Adrenal gland (tissue), 12 donors: ENCODE results near the gene CTRB2. TPM values are rescaled to one million over a fixed set of nuclear protein-coding genes. Genes with fewer than 3 reads are reported as not detected.

Experiments
- DNase-seq, 7 donors: peaks; one replicate each; pipeline ENCODE4 v3.0.0-alpha.2; 2019 to 2020
- H3K27ac ChIP-seq, 5 donors: fragments of 200-600 bp; sonication (generic) in 4 of 5; 1 replicate in 3 of 5; 2 replicates in 2 of 5; pipeline versions ENCODE4 v1.5.1 to v1.8.0; 2016 to 2020; ENCODE audit warnings: mild to moderate bottlenecking in 1 of 5
- H3K27me3 ChIP-seq: fragments of 200-600 bp; 2 replicates; pipeline ENCODE4 v1.8.0; 2021
- H3K36me3 ChIP-seq, 2 donors: fragments of 200-600 bp; replicated peaks in 1 of 2; 1 replicate in 1 of 2; 2 replicates in 1 of 2; pipeline versions ENCODE4 v1.5.1 to v1.8.0; 2018 to 2022
- H3K4me1 ChIP-seq, 2 donors: fragments of 200-600 bp; replicated peaks in 1 of 2; 1 replicate in 1 of 2; 2 replicates in 1 of 2; pipeline versions ENCODE4 v1.5.1 to v1.8.0; 2018 to 2021
- H3K4me3 ChIP-seq, 4 donors: fragments of 200-600 bp; sonication (generic) in 3 of 4; one replicate each; pipeline ENCODE4 v1.5.1; 2016 to 2018
- H3K9me3 ChIP-seq, 3 donors: fragments of 200-600 bp; sonication (generic) in 1 of 3; replicated peaks in 1 of 3; 1 replicate in 2 of 3; 2 replicates in 1 of 3; pipeline versions ENCODE4 v1.5.1 to v1.8.0; 2016 to 2021
- CTCF ChIP-seq, 6 experiments: fragments of 450-650 bp in 4 of 6; fragments of 200-600 bp in 2 of 6; sonication (generic) in 1 of 6; IDR thresholded peaks; 1 replicate in 5 of 6; 2 replicates in 1 of 6; pipeline versions ENCODE4 v1.5.1 to v1.8.0; 2016 to 2021; ENCODE audit warnings: antibody characterized with exemption in 6 of 6, mild to moderate bottlenecking in 2 of 6, moderate library complexity in 1 of 6
- POLR2A ChIP-seq, 2 donors: fragments of 450-650 bp; IDR thresholded peaks; one replicate each; pipeline ENCODE4 v1.6.1; 2017; ENCODE audit warnings: antibody characterized with exemption in 2 of 2, mild to moderate bottlenecking in 2 of 2, moderate library complexity in 1 of 2
- WGBS, 4 donors: extraction: QIAGEN DNeasy Blood & Tissue Kit in 2 of 4; methylation state at CpG; one replicate each; pipeline versions ENCODE4 v1.1.5 to v1.1.7; 2013 to 2017; 5-methylcytosine and 5-hydroxymethylcytosine counted together
- intact Hi-C, 2 donors: fragments of 100-400 bp; cut with DNase I; formaldehyde crosslinking; loops; one replicate each; pipeline versions ENCODE4 v1.14.1 to v1.15.0; 2022 to 2023
- polyA plus RNA-seq, 3 donors: library from polyadenylated mRNA; stranded (reverse); fragments of 200-250 nt in 2 of 3; fragments of 350-450 nt in 1 of 3; fragmentation: Illumina TruSeq in 1 of 3; extraction: RNeasy Lipid Tissue Mini Kit (QIAGEN cat#74804) in 1 of 3; gene quantifications; one replicate each; pipeline ENCODE4 v1.2.3, GENCODE V29; 2013 to 2014
- total RNA-seq, 9 donors: library from RNA; depleted of rRNA in 4 of 9; stranded (reverse); fragments of >200 nt in 4 of 9; fragments of 120-200 nt in 1 of 9; fragmentation: NEBNext Ultra II Directional in 1 of 9; extraction: Animal tissue kit (Norgen Biotek cat#: 25700) in 1 of 9; gene quantifications; one replicate each; pipeline versions ENCODE4 v1.1.0 to v1.2.4, GENCODE V29; 2013 to 2023
- donor health status: healthy with polysubstance abuse.
- donor health status: Bipolar disorder and iron deficiency.
- donor health status: DM: yes; HTN: yes; CAD: no.
- donor health status: DM: no; HTN: no; CAD: no.
- donor health status: DM: no; HTN: no; CAD: no.
- donor health status: DM: yes; HTN: yes; CAD: no.

Gene CTRB2
- total and polyA plus RNA-seq, 12 donors, result 0.88 to 15.1 (median 3.3) TPM; not detected in 5

- 41 to 51% (median 45%) methylated on average over 11 to 18 of the region's 18 CpGs for WGBS, 4 donors
- intact Hi-C loops, result loop anchor here in 1 of 2 donors (10.0 kb wide), 1 partner anchor 557 kb away; no protein-coding TSS in a partner anchor
- H3K4me3 ChIP-seq, result no peak overlapping the region
- no peaks in the 10 kb centered on the region for H3K36me3 ChIP-seq
- DNase-seq, result peak in 1 of 7 donors; percentile 52
- no peaks in the 10 kb centered on the region for H3K4me1 ChIP-seq
- no peaks in the 10 kb centered on the region for H3K9me3 ChIP-seq
- peaks cover 8% of the 10 kb centered on the region for H3K27me3 ChIP-seq
- no peak overlapping the region for H3K27ac ChIP-seq
- no peak for TF ChIP-seq CTCF (IDR thresholded peaks at IDR 0.05)
Observed at GRCh38 chr16:75198135-75198600, 8.8 kb downstream of the CTRB2 start.

GRCh38 chr16:75197522-75198134 is 9.3 kb downstream of the CTRB2 start:
- peaks cover 8% of the 10 kb centered on the region for H3K27me3 ChIP-seq
- intact Hi-C loops, result loop anchor here in 1 of 2 donors (10.0 kb wide), 1 partner anchor 557 kb away; no protein-coding TSS in a partner anchor
- H3K36me3 ChIP-seq, result no peaks in the 10 kb centered on the region
- no peaks in the 10 kb centered on the region for H3K9me3 ChIP-seq
- TF ChIP-seq POLR2A (IDR thresholded peaks at IDR 0.05) (no peak), CTCF (IDR thresholded peaks at IDR 0.05) (no peak)
- H3K4me3 ChIP-seq, result no peak overlapping the region
- H3K27ac ChIP-seq, result no peak overlapping the region
- peak in 1 of 7 donors; percentile 24 for DNase-seq
- WGBS, 4 donors, result 45 to 57% (median 56%) methylated on average over 13 to 14 of the region's 14 CpGs
- H3K4me1 ChIP-seq, result no peaks in the 10 kb centered on the region

- Histone ChIP-seq H3K9me3 (no peaks in the 10 kb centered on the region), H3K27me3 (peaks cover 8% of the 10 kb centered on the region), H3K4me3 (no peak overlapping the region), H3K4me1 (no peaks in the 10 kb centered on the region), H3K27ac (no peak overlapping the region), H3K36me3 (no peaks in the 10 kb centered on the region)
- no peak for DNase-seq
- intact Hi-C loops, result loop anchor here in 1 of 2 donors (10.0 kb wide), 1 partner anchor 558 kb away; no protein-coding TSS in a partner anchor
- 53 to 77% (median 70%) methylated on average over 8 to 9 of the region's 9 CpGs for WGBS, 4 donors
- TF ChIP-seq CTCF (IDR thresholded peaks at IDR 0.05) (no peak), POLR2A (IDR thresholded peaks at IDR 0.05) (no peak)
Observed at GRCh38 chr16:75196836-75197235, 10.1 kb downstream of the CTRB2 start.

- 77 to 84% (median 81%) methylated on average over 14 to 24 of the region's 24 CpGs for WGBS, 4 donors
- H3K9me3 ChIP-seq, result no peaks in the 10 kb centered on the region
- DNase-seq, result peak in 1 of 7 donors; percentile 39
- H3K36me3 ChIP-seq, result no peaks in the 10 kb centered on the region
- peaks cover 8% of the 10 kb centered on the region for H3K27me3 ChIP-seq
- intact Hi-C loops, result loop anchor here in 1 of 2 donors (10.0 kb wide), 1 partner anchor 559 kb away; no protein-coding TSS in a partner anchor
- no peaks in the 10 kb centered on the region for H3K4me1 ChIP-seq
- H3K4me3 ChIP-seq, result no peak overlapping the region
- no peak for TF ChIP-seq POLR2A (IDR thresholded peaks at IDR 0.05)
- TF ChIP-seq CTCF (IDR thresholded peaks at IDR 0.05), result no peak
- H3K27ac ChIP-seq, result no peak overlapping the region
Observed at GRCh38 chr16:75195811-75196790, 10.9 kb downstream of the CTRB2 start.
